Suprapubic skin (tissue), 4 donors: ENCODE measurements around the gene MBP. TPM values are rescaled to one million over a fixed set of nuclear protein-coding genes. Genes with fewer than 3 reads are reported as not detected.

Experiments used
- DNase-seq, 2 donors: peaks; one replicate each; pipeline ENCODE4 v3.0.0-alpha.2; 2019; ENCODE audit warnings: low spot score in 2 of 2
- H3K27ac ChIP-seq: fragments of 200-600 bp; sonication (generic); one replicate; pipeline ENCODE4 v1.5.1; 2019
- H3K27me3 ChIP-seq: fragments of 200-600 bp; sonication (generic); one replicate; pipeline ENCODE4 v1.5.1; 2019
- H3K36me3 ChIP-seq: fragments of 200-600 bp; sonication (generic); one replicate; pipeline ENCODE4 v1.5.1; 2019
- H3K4me1 ChIP-seq: fragments of 200-600 bp; sonication (generic); one replicate; pipeline ENCODE4 v1.5.1; 2019
- H3K4me3 ChIP-seq: fragments of 200-600 bp; sonication (generic); one replicate; pipeline ENCODE4 v1.5.1; 2019; ENCODE audit warnings: mild to moderate bottlenecking
- H3K9me3 ChIP-seq: fragments of 200-600 bp; sonication (generic); one replicate; pipeline ENCODE4 v1.5.1; 2019
- CTCF ChIP-seq, 2 donors: fragments of 200-600 bp in 1 of 2; fragments of 450-650 bp in 1 of 2; sonication (generic) in 1 of 2; IDR thresholded peaks; one replicate each; pipeline ENCODE4 v1.5.1; 2016 to 2019; ENCODE audit warnings: antibody characterized with exemption in 2 of 2, mild to moderate bottlenecking in 1 of 2, moderate library complexity in 1 of 2
- EP300 ChIP-seq: sonication (generic); formaldehyde crosslinking; IDR thresholded peaks from one replicate; pipeline ENCODE4 v1.6.1; 2017; ENCODE audit warnings: antibody characterized with exemption
- POLR2A ChIP-seq, 2 donors: fragments of 450-650 bp; IDR thresholded peaks; one replicate each; pipeline ENCODE4 v1.6.1; 2017; ENCODE audit warnings: antibody characterized with exemption in 2 of 2, mild to moderate bottlenecking in 2 of 2, moderate library complexity in 2 of 2
- POLR2AphosphoS5 ChIP-seq, 3 donors: sonication (generic); formaldehyde crosslinking; IDR thresholded peaks; one replicate each; pipeline ENCODE4 v1.6.1; 2017; ENCODE audit warnings: antibody characterized with exemption in 3 of 3
- WGBS: methylation state at CpG from one replicate; pipeline ENCODE4 v1.1.5; 2018; 5-methylcytosine and 5-hydroxymethylcytosine counted together
- total RNA-seq, 4 donors: library from RNA; depleted of rRNA; stranded (reverse); fragments of >200 nt; gene quantifications; one replicate each; pipeline ENCODE4 v1.1.0, GENCODE V29; 2016

MBP gene
- total RNA-seq, 4 donors from 2014 or later, result 37.0 to 100 (median 69.3) TPM

GRCh38 chr18:77130229-77131099 is 2.1 kb downstream of the MBP start:
- no peaks in the 10 kb centered on the region for H3K27me3 ChIP-seq
- WGBS, result 49% methylated on average over 27 of the region's 27 CpGs
- no peaks in the 10 kb centered on the region for H3K36me3 ChIP-seq
- H3K27ac ChIP-seq, result peak overlapping the region; percentile 97
- DNase-seq, result no peak
- TF ChIP-seq POLR2A (IDR thresholded peaks at IDR 0.05) (no peak), POLR2AphosphoS5 (IDR thresholded peaks at IDR 0.05) (no peak), EP300 (no peak), CTCF (IDR thresholded peaks at IDR 0.05) (no peak)
- peak overlapping the region; percentile 99 for H3K4me3 ChIP-seq
- H3K4me1 ChIP-seq, result peaks cover 76% of the 10 kb centered on the region
- H3K9me3 ChIP-seq, result no peaks in the 10 kb centered on the region

GRCh38 chr18:77129150-77129551 is 3.4 kb downstream of the MBP start:
- Histone ChIP-seq H3K4me1 (peaks cover 82% of the 10 kb centered on the region), H3K36me3 (no peaks in the 10 kb centered on the region), H3K4me3 (no peak overlapping the region), H3K27me3 (no peaks in the 10 kb centered on the region), H3K9me3 (no peaks in the 10 kb centered on the region), H3K27ac (peak overlapping the region; percentile 77)
- DNase-seq, result no peak
- peak in 1 of 3 donors; percentile 13 for TF ChIP-seq POLR2AphosphoS5 (IDR thresholded peaks at IDR 0.05)
- peak in 1 of 2 donors; percentile 30 for TF ChIP-seq POLR2A (IDR thresholded peaks at IDR 0.05)
- no peak for TF ChIP-seq EP300
- WGBS, result 65% methylated on average over 7 of the region's 7 CpGs

- H3K27ac ChIP-seq, result peak overlapping the region; percentile 74
- no peaks in the 10 kb centered on the region for H3K9me3 ChIP-seq
- H3K4me3 ChIP-seq, result no peak overlapping the region
- H3K36me3 ChIP-seq, result no peaks in the 10 kb centered on the region
- DNase-seq, result peak in 1 of 2 donors; percentile 76
- 19% methylated on average over 11 of the region's 11 CpGs for WGBS
- peaks cover 71% of the 10 kb centered on the region for H3K4me1 ChIP-seq
- no peaks in the 10 kb centered on the region for H3K27me3 ChIP-seq
- TF ChIP-seq POLR2AphosphoS5 (IDR thresholded peaks at IDR 0.05) (peak in 2 of 3 donors; percentile 4 to 67), EP300 (no peak)
These were observed 4.6 kb downstream of the MBP start for GRCh38 chr18:77127769-77128671.

GRCh38 chr18:77124452-77124922 is 8.1 kb downstream of the MBP start:
- H3K4me3 ChIP-seq, result no peak overlapping the region
- no peaks in the 10 kb centered on the region for H3K36me3 ChIP-seq
- no peaks in the 10 kb centered on the region for H3K27me3 ChIP-seq
- no peak overlapping the region for H3K27ac ChIP-seq
- whole genome bisulfite sequencing, result 70% methylated on average over 9 of the region's 9 CpGs
- TF ChIP-seq POLR2AphosphoS5 (IDR thresholded peaks at IDR 0.05) (no peak), POLR2A (IDR thresholded peaks at IDR 0.05) (no peak), CTCF (IDR thresholded peaks at IDR 0.05) (no peak), EP300 (no peak)
- no peaks in the 10 kb centered on the region for H3K9me3 ChIP-seq
- H3K4me1 ChIP-seq, result peaks cover 51% of the 10 kb centered on the region
- no peak for DNase-seq

- H3K4me1 ChIP-seq, result peaks cover 50% of the 10 kb centered on the region
- 75% methylated on average over 14 of the region's 14 CpGs for WGBS
- TF ChIP-seq EP300 (no peak), CTCF (IDR thresholded peaks at IDR 0.05) (no peak), POLR2A (IDR thresholded peaks at IDR 0.05) (no peak), POLR2AphosphoS5 (IDR thresholded peaks at IDR 0.05) (no peak)
- H3K9me3 ChIP-seq, result no peaks in the 10 kb centered on the region
- H3K27ac ChIP-seq, result no peak overlapping the region
- H3K4me3 ChIP-seq, result no peak overlapping the region
- no peaks in the 10 kb centered on the region for H3K27me3 ChIP-seq
- no peaks in the 10 kb centered on the region for H3K36me3 ChIP-seq
- no peak for DNase-seq
These were observed 9.0 kb downstream of the MBP start for GRCh38 chr18:77123320-77124231.
